OCI-M1 (cell line): ENCODE measurements around the gene ACTG1.

Experiments
- DNase-seq: peaks from one replicate; lab custom pipeline; 2025; lab: John Stamatoyannopoulos, UW

Gene ACTG1

GRCh38 chr17:81512562-81513371 lies at the start of gene ACTG1:
TSS of gene ACTG1 (minus strand) at chr17:81512799. CDS start at chr17:81512354, 445 bp downstream.
- DNase-seq: peak; percentile 95

DNA sequence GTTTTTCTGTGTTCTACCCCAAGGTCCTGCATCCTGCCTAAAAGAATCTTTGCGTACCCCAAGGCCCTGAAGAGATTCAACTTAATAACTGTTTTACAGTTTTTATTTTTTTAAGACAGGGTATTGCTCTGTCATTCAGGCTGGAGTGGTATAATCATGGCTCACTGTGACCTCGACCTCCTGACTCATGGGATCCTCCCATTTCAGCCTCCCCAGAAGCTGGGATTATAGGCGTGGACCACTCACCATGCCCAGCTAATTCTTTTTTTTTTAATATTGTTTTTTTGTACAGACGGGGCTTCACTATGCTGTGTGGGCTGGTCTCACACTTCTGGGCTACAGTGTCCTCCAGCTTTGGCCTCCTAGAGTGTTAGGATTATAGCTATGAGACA lies 48.9 kb upstream of the ACTG1 start:
- DNase-seq: no peak

- no peak for DNase-seq
These were observed 46.6 kb upstream of the ACTG1 start for GRCh38 chr17:81558941-81559806.

- no peak for DNase-seq
These were observed 45.5 kb upstream of the ACTG1 start for GRCh38 chr17:81558115-81558468.

DNA sequence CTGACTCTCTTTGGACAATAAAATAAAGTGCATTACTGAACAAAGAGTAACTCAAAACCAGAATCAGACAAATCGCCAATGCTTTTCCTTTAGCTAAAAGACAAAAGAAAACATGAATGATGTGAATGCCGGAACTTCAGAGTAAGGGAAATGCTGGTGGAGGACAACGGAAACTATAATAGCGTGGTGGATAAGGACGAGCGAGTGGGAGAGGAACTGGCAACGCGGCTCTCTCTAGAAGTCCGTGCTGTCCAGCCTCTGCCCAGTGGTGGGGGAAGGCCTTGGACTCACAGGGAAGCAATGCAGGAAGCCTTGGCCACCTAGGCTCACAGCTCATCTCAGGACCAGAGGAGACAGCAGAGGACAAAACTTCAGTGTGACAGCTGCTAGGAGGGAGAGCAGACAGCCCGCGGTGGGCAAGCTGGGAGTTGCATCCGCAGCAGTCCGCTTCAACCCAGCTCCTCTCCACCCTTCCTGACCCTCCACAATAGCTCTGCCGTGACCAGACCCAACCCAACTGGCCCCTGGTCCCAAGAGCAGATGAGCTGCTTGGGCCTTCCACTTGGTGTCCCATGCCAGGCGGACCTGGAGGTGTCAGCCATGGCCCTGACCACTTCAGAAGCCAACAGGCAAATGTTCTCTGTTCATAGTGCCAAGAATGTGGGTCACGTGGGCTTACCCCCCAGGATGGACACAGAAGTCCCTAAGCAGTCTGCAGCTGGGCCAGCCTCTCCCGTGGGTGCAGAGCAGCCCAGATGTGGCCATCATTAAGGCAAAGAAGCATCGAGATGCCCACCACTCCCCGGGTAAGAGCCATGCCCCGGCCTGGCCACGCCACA lies 44.9 kb upstream of the ACTG1 start:
- no peak for DNase-seq

DNA sequence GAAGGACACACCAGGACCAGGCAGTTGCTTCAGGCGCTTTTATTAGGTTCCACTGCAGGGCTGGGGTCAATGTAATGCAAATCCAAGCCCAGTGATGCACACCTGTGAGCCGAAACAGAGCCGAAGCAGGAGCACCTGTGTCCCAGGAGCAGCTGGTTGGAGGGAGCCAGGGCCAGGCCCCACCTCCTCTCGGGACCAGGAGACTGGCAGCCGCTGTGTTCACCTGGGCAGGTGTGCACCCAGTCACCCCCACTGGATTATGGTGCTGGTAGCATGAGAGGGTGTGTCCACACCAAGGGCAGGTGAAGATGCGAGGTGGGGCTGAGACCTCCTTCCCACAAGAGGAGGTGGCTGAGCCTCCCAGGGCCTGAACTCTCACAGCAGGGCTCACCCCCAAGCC lies 44.3 kb upstream of the ACTG1 start:
- DNase-seq: no peak

DNA sequence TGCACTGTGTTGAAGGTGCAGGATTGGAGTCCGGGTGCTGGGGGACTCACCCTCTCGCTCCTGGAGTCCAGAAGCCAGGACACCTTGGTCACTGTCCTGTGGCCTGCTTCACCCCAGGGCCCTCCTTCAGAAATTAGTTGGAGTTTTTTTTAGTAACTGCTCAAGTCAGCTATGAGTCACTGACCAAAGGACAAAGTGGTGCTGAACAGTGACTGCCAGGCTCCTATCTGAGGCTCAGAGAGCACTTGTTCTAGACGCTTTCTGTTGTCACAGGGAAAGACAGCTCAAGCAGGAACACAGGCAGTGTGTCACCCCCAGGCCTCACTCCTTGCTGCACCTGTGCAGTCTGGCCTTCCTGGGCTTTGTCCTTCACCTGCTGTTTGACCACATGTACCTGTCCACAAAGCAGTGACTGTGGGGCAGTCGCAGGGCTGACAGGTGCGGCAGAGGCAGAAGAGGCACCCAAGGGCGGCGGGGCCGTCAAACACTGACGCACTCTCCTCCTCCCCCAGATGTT lies 43.6 kb upstream of the ACTG1 start:
- DNase-seq: peak; percentile 6

DNA sequence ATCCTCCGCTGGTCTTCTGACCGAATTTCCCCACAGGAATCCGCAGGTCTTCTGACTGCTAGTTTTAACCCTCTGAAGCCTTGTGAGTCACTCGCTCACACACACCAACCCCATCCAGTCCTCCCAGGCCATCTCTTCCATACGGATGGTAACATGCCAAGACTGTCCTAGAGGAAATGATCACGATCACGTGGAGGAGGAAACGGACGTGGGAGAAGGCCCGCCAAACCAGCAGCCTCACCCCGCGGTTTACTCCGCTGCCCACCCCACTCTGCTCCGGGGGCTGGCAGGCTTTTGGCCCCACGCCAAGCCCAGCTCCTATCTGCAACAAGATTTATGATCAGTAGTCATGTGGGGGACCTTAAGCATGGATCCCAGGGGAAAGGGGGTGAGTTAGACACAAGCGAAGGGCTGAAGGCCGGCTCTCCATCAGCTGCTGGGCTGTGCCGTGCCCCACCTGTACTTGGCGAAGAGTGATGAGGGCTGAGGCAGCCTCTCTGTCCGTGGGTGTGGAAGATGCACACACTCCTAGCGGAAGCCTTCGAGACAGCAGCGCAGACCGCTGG lies 41.1 kb upstream of the ACTG1 start:
- peak; percentile 73 for DNase-seq

GRCh38 chr17:81553018-81553615 lies 40.5 kb upstream of the ACTG1 start:
- DNase-seq: peak; percentile 85

- DNase-seq: peak; percentile 88
These were observed 39.8 kb upstream of the ACTG1 start, which contains the start of gene FAAP100 for GRCh38 chr17:81552244-81553017. TSS of gene FAAP100 (minus strand) at chr17:81552353. CDS start at chr17:81552330, 23 bp downstream.

- DNase-seq: peak; percentile 48
These were observed 39.1 kb upstream of the ACTG1 start for GRCh38 chr17:81551458-81552243.

DNA sequence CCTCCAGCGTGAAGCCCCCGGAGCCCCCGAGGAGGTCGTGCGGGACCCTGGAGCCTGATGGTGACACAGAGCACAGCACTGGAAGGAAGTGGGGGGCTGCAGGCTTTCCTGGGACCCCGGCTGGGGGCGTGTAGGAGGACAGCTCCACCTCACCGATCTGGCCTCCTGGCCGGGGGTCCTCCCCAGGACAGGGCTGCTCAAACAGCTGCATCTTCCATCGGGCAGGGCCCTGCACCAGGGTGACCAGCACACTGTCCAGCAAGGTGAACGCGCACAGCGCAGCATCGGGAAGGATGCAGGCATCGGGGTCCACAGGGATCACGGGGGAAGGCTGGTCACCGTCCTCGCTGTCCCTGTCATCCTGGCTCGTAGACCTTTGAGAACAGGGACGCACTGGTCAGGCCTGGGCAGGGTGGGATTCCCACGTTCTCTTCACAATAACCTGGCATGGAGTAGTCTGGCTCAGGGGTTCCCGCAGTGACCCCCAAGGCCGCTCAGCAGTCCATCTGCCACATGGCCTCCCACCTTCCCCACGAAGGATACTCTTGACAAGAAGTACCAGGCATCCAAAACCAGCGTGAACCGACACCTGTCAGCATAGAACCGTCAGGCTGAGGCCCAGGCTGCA lies 38.3 kb upstream of the ACTG1 start:
- no peak for DNase-seq

DNA sequence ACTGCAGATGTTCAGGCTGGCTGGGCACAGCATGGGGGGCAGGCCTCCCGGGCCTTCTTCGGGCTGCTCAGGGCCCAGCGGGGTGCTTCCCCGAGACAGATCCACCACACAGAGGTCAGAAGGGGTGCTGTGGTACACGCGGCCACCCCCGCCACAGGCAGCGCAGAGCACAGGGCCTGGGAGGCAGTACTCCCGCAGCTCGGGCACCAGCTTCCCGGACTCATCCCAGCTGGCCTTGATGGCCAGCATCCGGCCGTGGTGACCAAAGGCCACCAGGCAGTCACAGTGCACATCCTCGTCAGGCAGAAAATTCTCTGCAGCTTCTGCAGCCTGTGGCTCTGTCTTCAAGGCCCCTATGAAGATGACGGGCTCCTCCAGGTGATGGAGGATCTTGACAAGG lies 37.7 kb upstream of the ACTG1 start:
- no peak for DNase-seq

- DNase-seq: no peak
These were observed 37.2 kb upstream of the ACTG1 start for GRCh38 chr17:81549826-81550225.

DNA sequence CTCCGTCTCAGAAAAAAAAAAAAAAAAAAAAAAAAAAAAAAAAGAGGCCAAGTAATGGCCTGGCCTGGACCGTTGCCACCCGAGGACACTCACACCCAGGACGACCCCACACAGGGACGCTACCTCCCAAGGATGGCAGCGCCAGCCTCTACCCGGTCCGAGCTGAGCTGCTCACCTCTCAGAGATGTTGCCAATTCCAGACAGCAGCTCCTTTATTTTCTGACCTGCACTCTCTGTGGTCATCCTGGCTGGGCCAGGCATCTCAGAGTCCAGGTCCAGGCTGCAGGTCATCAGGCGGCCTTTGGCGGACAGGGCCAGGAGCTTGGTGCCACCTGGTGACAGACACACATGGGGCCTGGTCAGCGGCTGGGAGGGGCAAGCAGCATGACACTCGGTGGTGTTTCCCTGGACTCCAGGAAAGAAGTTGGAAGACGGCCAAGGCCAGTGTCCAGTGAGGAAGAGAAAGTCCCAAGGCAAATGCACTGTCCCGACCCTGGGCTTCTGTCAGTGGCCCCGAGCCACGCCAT lies 36.5 kb upstream of the ACTG1 start:
- no peak for DNase-seq

- no peak for DNase-seq
These were observed 35.0 kb upstream of the ACTG1 start for GRCh38 chr17:81547614-81547982.

DNA sequence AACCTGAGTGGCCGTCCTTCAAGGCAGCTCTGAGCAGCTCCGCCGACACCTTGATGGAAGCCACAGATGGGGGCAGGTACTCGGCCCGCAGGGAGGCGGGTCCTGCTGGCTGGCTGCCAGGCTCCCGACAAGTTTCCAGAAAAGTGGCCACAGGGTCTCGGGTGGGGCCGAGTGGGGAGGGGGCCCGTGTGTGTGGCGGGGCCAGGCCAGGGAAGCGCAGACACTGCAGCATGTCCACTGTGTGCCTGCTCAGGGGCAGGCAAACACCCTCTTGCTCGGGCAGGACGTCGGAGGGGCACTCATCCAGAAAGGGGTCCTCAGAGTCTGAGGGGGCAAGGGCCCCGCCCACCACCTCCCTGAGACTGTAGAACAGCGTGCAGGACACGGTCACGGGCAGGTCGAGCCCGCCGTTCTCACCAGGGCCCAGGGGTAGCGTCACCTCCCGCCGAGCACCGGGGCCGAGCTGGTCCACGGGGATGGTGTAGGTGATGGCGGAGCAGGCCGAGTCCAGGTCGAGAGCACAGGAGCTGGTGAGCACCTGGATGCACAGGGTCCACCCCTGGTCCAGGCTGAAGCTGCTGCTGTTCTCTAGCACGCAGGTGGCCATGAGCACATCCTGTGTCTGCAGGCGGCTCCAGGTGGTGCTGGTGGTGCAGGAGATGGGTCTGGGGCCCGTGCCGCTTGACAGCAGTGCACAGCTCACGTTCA lies 34.5 kb upstream of the ACTG1 start:
- DNase-seq: no peak
